IMR-90 (cell line): ENCODE data around the gene MRAP2. TPM values are rescaled to one million over a fixed set of nuclear protein-coding genes. Genes with fewer than 3 reads are reported as not detected.

Experiments used
- ATAC-seq: fragments of 200-7000 bp; cut with Tn5 transposase; 2 replicates; pipeline ENCODE4 v1.9.1; 2020; ENCODE audit warnings: low read depth, mild to moderate bottlenecking, moderate library complexity
- BruUV-seq: library from RNA; stranded (reverse); fragments of 400-500 nt; replicated peaks from 2 replicates; lab custom pipeline; 2021; lab: Mats Ljungman, UMichigan
- CTCF ChIA-PET: fragments of 300-600 bp; formaldehyde crosslinking; extraction: SDS; loops from one replicate; lab custom pipeline; 2021; ENCODE audit warnings: antibody characterized with exemption; lab: Yijun Ruan, JAX
- POLR2A ChIA-PET: fragments of 300-600 bp; sonication (Branson Sonifier 250); formaldehyde crosslinking; loops from one replicate; lab custom pipeline; 2022; ENCODE audit warnings: antibody characterized with exemption; ENCODE audit not compliant: unreplicated experiment; lab: Charles Lee
- DNase-seq: peaks from one replicate; pipeline ENCODE4 v3.0.0; 2013
- H2AFZ ChIP-seq: replicated peaks from 2 replicates; pipeline ENCODE3; 2013; ENCODE audit warnings: low read length, mild to moderate bottlenecking; ENCODE audit not compliant: poor library complexity
- H2AK5ac ChIP-seq: 2 replicates; pipeline ENCODE4 v1.6.1; 2013; ENCODE audit warnings: low read depth, low read length, inconsistent platforms
- H2AK9ac ChIP-seq: replicated peaks from 2 replicates; pipeline ENCODE3; 2013; ENCODE audit warnings: mild to moderate bottlenecking, low read depth, low read length, moderate library complexity; ENCODE audit not compliant: poor library complexity
- H2BK120ac ChIP-seq: 2 replicates; pipeline ENCODE4 v1.6.1; 2013; ENCODE audit warnings: low read depth, low read length, inconsistent platforms
- H2BK15ac ChIP-seq: 3 replicates; pipeline ENCODE4 v1.6.1; 2013; ENCODE audit warnings: low read depth, low read length, inconsistent platforms
- H2BK20ac ChIP-seq: 2 replicates; pipeline ENCODE4 v1.6.1; 2013; ENCODE audit warnings: low read depth, mild to moderate bottlenecking, inconsistent platforms, low read length, moderate library complexity
- H2BK5ac ChIP-seq: 2 replicates; pipeline ENCODE4 v1.6.1; 2013; ENCODE audit warnings: mild to moderate bottlenecking, low read depth, low read length, inconsistent platforms; ENCODE audit not compliant: poor library complexity, severe bottlenecking
- H3K14ac ChIP-seq: replicated peaks from 2 replicates; pipeline ENCODE4 v1.6.1; 2013; ENCODE audit warnings: low read depth, low read length, inconsistent platforms
- H3K18ac ChIP-seq: 2 replicates; pipeline ENCODE4 v1.6.1; 2013; ENCODE audit warnings: low read depth, low read length, control low read depth
- H3K23ac ChIP-seq: 2 replicates; pipeline ENCODE4 v1.6.1; 2013; ENCODE audit warnings: low read depth, low read length, inconsistent platforms
- H3K27ac ChIP-seq: 2 replicates; pipeline ENCODE4 v1.5.1; 2013; ENCODE audit warnings: mild to moderate bottlenecking, control low read depth, low read length; ENCODE audit not compliant: insufficient read depth
- H3K27me3 ChIP-seq: 2 replicates; pipeline ENCODE4 v1.6.1; 2013; ENCODE audit warnings: low read length; ENCODE audit not compliant: control insufficient read depth, insufficient read depth
- H3K36me3 ChIP-seq: 2 replicates; pipeline ENCODE4 v1.6.1; 2013; ENCODE audit warnings: low read length, mixed read lengths; ENCODE audit not compliant: control insufficient read depth, insufficient read depth
- H3K4ac ChIP-seq: 2 replicates; pipeline ENCODE4 v1.6.1; 2013; ENCODE audit warnings: low read depth, low read length, inconsistent platforms
- H3K4me1 ChIP-seq: 2 replicates; pipeline ENCODE4 v1.6.1; 2013; ENCODE audit warnings: low read length, mixed read lengths; ENCODE audit not compliant: control insufficient read depth, insufficient read depth
- H3K4me2 ChIP-seq: 2 replicates; pipeline ENCODE4 v1.6.1; 2013; ENCODE audit warnings: low read depth, mild to moderate bottlenecking, control low read depth, low read length, moderate library complexity
- H3K4me3 ChIP-seq: 2 replicates; pipeline ENCODE4 v1.5.1; 2013; ENCODE audit warnings: low read depth, mild to moderate bottlenecking, control low read depth, low read length, moderate library complexity; ENCODE audit not compliant: insufficient read depth
- H3K56ac ChIP-seq: 2 replicates; pipeline ENCODE4 v1.6.1; 2013; ENCODE audit warnings: low read length, inconsistent platforms; ENCODE audit not compliant: insufficient read depth; ENCODE audit errors: extremely low read depth
- H3K79me1 ChIP-seq, 2 experiments: 2 replicates each; pipeline ENCODE4 v1.6.1; 2013; ENCODE audit warnings: low read length in 2 of 2, inconsistent platforms in 1 of 2, low read depth in 1 of 2
- H3K9ac ChIP-seq: 2 replicates; pipeline ENCODE4 v1.6.1; 2013; ENCODE audit warnings: low read depth, low read length, control low read depth
- H3K9me1 ChIP-seq: 2 replicates; pipeline ENCODE4 v1.6.1; 2013; ENCODE audit warnings: low read length, inconsistent platforms; ENCODE audit not compliant: insufficient read depth
- H3K9me3 ChIP-seq: 2 replicates; pipeline ENCODE4 v1.6.1; 2013; ENCODE audit warnings: low read length; ENCODE audit not compliant: control insufficient read depth, insufficient read depth
- H4K20me1 ChIP-seq: 2 replicates; pipeline ENCODE4 v1.6.1; 2013; ENCODE audit warnings: low read length, inconsistent platforms; ENCODE audit not compliant: insufficient read depth
- H4K5ac ChIP-seq: 2 replicates; pipeline ENCODE4 v1.6.1; 2013; ENCODE audit warnings: mild to moderate bottlenecking, low read depth, low read length, control low read depth
- H4K8ac ChIP-seq, 2 experiments: 2 replicates each; pipeline ENCODE4 v1.6.1; 2013; ENCODE audit warnings: low read depth in 2 of 2, low read length in 2 of 2, control low read depth in 1 of 2, inconsistent platforms in 1 of 2
- H4K91ac ChIP-seq: 2 replicates; pipeline ENCODE4 v1.6.1; 2013; ENCODE audit warnings: low read depth, low read length, inconsistent platforms; ENCODE audit not compliant: insufficient read depth
- BHLHE40 ChIP-seq: fragments of 150-350 bp; IDR thresholded peaks from 2 replicates; pipeline ENCODE4 v1.6.1; 2016; ENCODE audit warnings: mild to moderate bottlenecking, low read depth, low read length
- CEBPB ChIP-seq: IDR thresholded peaks from 2 replicates; pipeline ENCODE4 v1.6.1; 2012; ENCODE audit warnings: low read depth, low read length, improper control_type of control experiment
- CHD1 ChIP-seq: IDR thresholded peaks from 2 replicates; pipeline ENCODE4 v1.6.1; 2012; ENCODE audit warnings: low read depth, low read length, improper control_type of control experiment
- FOS ChIP-seq: fragments of 150-350 bp; IDR thresholded peaks from 2 replicates; pipeline ENCODE4 v1.6.1; 2016; ENCODE audit warnings: low read depth, low read length
- MAFK ChIP-seq: IDR thresholded peaks from 2 replicates; pipeline ENCODE4 v1.6.1; 2012; ENCODE audit warnings: low read depth, low read length, improper control_type of control experiment
- MXI1 ChIP-seq: IDR thresholded peaks from 2 replicates; pipeline ENCODE4 v1.6.1; 2012; ENCODE audit warnings: low read depth, mild to moderate bottlenecking, low read length, moderate library complexity, borderline replicate concordance
- NFE2L2 ChIP-seq: fragments of 150-350 bp; IDR thresholded peaks from 2 replicates; pipeline ENCODE4 v1.6.1; 2016; ENCODE audit warnings: low read depth, mild to moderate bottlenecking, low read length
- POLR2A ChIP-seq: IDR thresholded peaks from 2 replicates; pipeline ENCODE4 v1.6.1; 2012; ENCODE audit warnings: mild to moderate bottlenecking, low read depth, low read length
- RAD21 ChIP-seq: IDR thresholded peaks from 2 replicates; pipeline ENCODE4 v1.6.1; 2012; ENCODE audit warnings: low read length, improper control_type of control experiment
- RCOR1 ChIP-seq: IDR thresholded peaks from 2 replicates; pipeline ENCODE4 v1.6.1; 2012; ENCODE audit warnings: mild to moderate bottlenecking, low read length, improper control_type of control experiment; ENCODE audit not compliant: insufficient replicate concordance
- SMC3 ChIP-seq: fragments of 150-350 bp; IDR thresholded peaks from 2 replicates; pipeline ENCODE4 v1.6.1; 2016; ENCODE audit warnings: low read depth, mild to moderate bottlenecking, antibody characterized with exemption, low read length, moderate library complexity
- WGBS, 2 experiments: methylation state at CpG; one replicate each; pipeline versions ENCODE4 v1.1.5 to v1.1.7; 2013; ENCODE audit warnings: missing lambda C conversion rate in 2 of 2; ENCODE audit not compliant: insufficient read length in 1 of 2; ENCODE audit errors: extremely low coverage in 2 of 2; 5-methylcytosine and 5-hydroxymethylcytosine counted together
- dilution Hi-C: fragments of 300-500 bp; cut with HindIII; formaldehyde crosslinking; loops from one replicate; pipeline ENCODE4 v1.14.3; 2018; ENCODE audit warnings: low sequenced_read_pairs; ENCODE audit not compliant: unreplicated experiment
- in situ Hi-C: fragments of 300-500 bp; cut with MboI; formaldehyde crosslinking; loops from 3 replicates; pipeline ENCODE4 v1.14.3; 2019; ENCODE audit warnings: low sequenced_read_pairs, inconsistent platforms, mixed read lengths
- intact Hi-C: fragments of 100-400 bp; cut with micrococcal nuclease; formaldehyde crosslinking; loops from 2 replicates; pipeline ENCODE4 v1.10.0; 2022
- polyA plus RNA-seq, 3 experiments: library from polyadenylated mRNA; depleted of rRNA; stranded (reverse); fragments of >200 nt; gene quantifications; 2 replicates each; pipeline ENCODE4 v1.2.3, GENCODE V29; 2012; ENCODE audit warnings: low replicate concordance in 1 of 3
- total RNA-seq: library from RNA; depleted of rRNA; stranded (reverse); fragments of >200 nt; gene quantifications from 2 replicates; pipeline ENCODE4 v1.2.3, GENCODE V29; 2012
- TF ChIP-seq, protein P1 (sequence below): fragments of 150-350 bp; IDR thresholded peaks from 2 replicates; pipeline ENCODE4 v1.6.1; 2016; ENCODE audit warnings: low read depth, mild to moderate bottlenecking, low read length, moderate library complexity, borderline replicate concordance
- TF ChIP-seq, protein P2 (sequence below): fragments of 150-350 bp; IDR thresholded peaks from 2 replicates; pipeline ENCODE4 v1.6.1; 2017; ENCODE audit warnings: mild to moderate bottlenecking, antibody characterized with exemption, low read length, low read depth

The MRAP2 gene
- total and polyA plus RNA-seq, 2 of the 4 experiments (the other 2 are of a cell fraction), result 0.03 TPM; not detected in 1

DNA sequence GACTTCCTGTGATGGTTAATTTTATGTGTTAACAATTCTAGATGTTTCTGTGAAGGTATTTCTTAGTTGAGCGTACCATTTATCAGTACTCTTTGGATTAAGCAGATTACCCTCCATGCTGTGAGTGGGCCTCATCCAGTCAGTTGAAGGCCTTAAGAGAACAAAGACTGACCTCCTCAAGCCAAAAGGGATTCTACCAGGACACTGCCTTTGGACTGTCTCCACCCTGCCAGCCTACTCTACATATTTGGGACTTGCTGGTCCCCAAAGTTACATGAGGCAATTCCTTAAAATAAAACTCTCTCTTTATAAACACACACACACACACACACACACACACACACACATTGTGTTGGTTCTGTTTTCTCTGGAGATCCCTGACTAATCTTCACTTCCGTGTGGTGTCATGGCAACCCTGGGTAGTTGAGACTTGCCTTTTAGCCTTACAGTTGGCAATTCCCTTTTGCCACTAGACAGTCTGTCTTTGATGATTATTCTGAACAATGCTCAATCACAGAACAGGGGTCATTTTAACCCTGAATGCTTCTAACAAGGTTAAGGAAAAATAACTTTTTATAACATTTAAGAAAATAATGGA lies 32.2 kb downstream of the MRAP2 start:
- Histone ChIP-seq H4K91ac (no peak overlapping the region), H3K27me3 (no peaks in the 10 kb centered on the region), H2BK5ac (no peak overlapping the region), H2BK120ac (no peak overlapping the region), H3K9me1 (no peaks in the 10 kb centered on the region), H2AK9ac (no peak overlapping the region), H4K8ac (no peak overlapping the region), H3K18ac (no peak overlapping the region), H2BK20ac (no peak overlapping the region), H3K4me1 (no peaks in the 10 kb centered on the region), H3K27ac (no peak overlapping the region), H4K5ac (no peak overlapping the region), H2BK15ac (no peak overlapping the region), H3K14ac (no peak overlapping the region), H3K9me3 (no peaks in the 10 kb centered on the region), H4K20me1 (no peaks in the 10 kb centered on the region), H2AK5ac (no peak overlapping the region), H3K4me2 (no peak overlapping the region), H3K4ac (no peak overlapping the region), H3K9ac (no peak overlapping the region), H3K79me1 (no peaks in the 10 kb centered on the region), H2AFZ (no peak overlapping the region), H3K36me3 (no peaks in the 10 kb centered on the region), H3K23ac (no peak overlapping the region), H3K4me3 (no peak overlapping the region), H3K56ac (no peak overlapping the region)
- intact Hi-C loops, result no loop called here
- DNase-seq (peak; percentile 5), ATAC-seq (no peak)
- in situ Hi-C loops, result no loop called here
- no CpG with 5 or more reads among the region's 2 CpGs for WGBS, 2 experiments
- ChIA-PET POLR2A (no interaction called here), CTCF (no interaction called here)
- dilution Hi-C loops, result no loop called here
- TF ChIP-seq, protein P1, sequence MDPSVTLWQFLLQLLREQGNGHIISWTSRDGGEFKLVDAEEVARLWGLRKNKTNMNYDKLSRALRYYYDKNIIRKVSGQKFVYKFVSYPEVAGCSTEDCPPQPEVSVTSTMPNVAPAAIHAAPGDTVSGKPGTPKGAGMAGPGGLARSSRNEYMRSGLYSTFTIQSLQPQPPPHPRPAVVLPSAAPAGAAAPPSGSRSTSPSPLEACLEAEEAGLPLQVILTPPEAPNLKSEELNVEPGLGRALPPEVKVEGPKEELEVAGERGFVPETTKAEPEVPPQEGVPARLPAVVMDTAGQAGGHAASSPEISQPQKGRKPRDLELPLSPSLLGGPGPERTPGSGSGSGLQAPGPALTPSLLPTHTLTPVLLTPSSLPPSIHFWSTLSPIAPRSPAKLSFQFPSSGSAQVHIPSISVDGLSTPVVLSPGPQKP, result no peak
- TF ChIP-seq FOS, result no peak
- no peak for TF ChIP-seq POLR2A
- no peak for TF ChIP-seq RCOR1
- no peak for TF ChIP-seq NFE2L2
- no peak for TF ChIP-seq SMC3
- TF ChIP-seq BHLHE40, result no peak
- TF ChIP-seq CHD1, result no peak
- no peak for TF ChIP-seq MXI1
- no peak for TF ChIP-seq CEBPB
- no peak for TF ChIP-seq MAFK
- no peak for TF ChIP-seq RAD21
- TF ChIP-seq, protein P2, sequence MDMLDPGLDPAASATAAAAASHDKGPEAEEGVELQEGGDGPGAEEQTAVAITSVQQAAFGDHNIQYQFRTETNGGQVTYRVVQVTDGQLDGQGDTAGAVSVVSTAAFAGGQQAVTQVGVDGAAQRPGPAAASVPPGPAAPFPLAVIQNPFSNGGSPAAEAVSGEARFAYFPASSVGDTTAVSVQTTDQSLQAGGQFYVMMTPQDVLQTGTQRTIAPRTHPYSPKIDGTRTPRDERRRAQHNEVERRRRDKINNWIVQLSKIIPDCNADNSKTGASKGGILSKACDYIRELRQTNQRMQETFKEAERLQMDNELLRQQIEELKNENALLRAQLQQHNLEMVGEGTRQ, result no peak
- no TSS peak for BruUV-seq
